Loucy (cell line): ENCODE measurements around the gene H2BK1.

Experiments
- H2AFZ ChIP-seq: fragments of 200-600 bp; sonication (generic); 2 replicates; pipeline ENCODE4 v1.6.0; 2016; ENCODE audit warnings: antibody characterized with exemption, mild to moderate bottlenecking, low read length, moderate library complexity
- H3F3A ChIP-seq: fragments of 200-600 bp; 2 replicates; pipeline ENCODE4 v1.6.0; 2016; ENCODE audit warnings: antibody characterized with exemption, low read depth, mild to moderate bottlenecking
- H3K27me3 ChIP-seq: fragments of 200-600 bp; sonication (generic); 2 replicates; pipeline ENCODE4 v1.6.1; 2014; ENCODE audit warnings: low read length, mild to moderate bottlenecking; ENCODE audit not compliant: insufficient read depth, poor library complexity, severe bottlenecking
- H3K36me3 ChIP-seq: fragments of 200-600 bp; sonication (generic); 2 replicates; pipeline ENCODE4 v1.6.1; 2016; ENCODE audit warnings: low read length; ENCODE audit not compliant: insufficient read depth
- H3K4me1 ChIP-seq: fragments of 200-600 bp; sonication (generic); 2 replicates; pipeline ENCODE4 v1.5.1; 2014; ENCODE audit warnings: low read length, mild to moderate bottlenecking; ENCODE audit not compliant: insufficient read depth, poor library complexity, severe bottlenecking
- H3K4me2 ChIP-seq: fragments of 200-600 bp; sonication (generic); 2 replicates; pipeline ENCODE4 v1.6.0; 2014; ENCODE audit warnings: antibody characterized with exemption, low read length, low read depth, mild to moderate bottlenecking; ENCODE audit not compliant: poor library complexity, severe bottlenecking
- H3K4me3 ChIP-seq: fragments of 200-600 bp; sonication (generic); 2 replicates; pipeline ENCODE4 v1.5.1; 2014; ENCODE audit warnings: low read length, mild to moderate bottlenecking, mixed read lengths; ENCODE audit not compliant: poor library complexity, severe bottlenecking
- H3K79me2 ChIP-seq: fragments of 200-600 bp; sonication (generic); 2 replicates; pipeline ENCODE4 v1.6.1; 2014; ENCODE audit warnings: low read length; ENCODE audit not compliant: insufficient read depth
- H3K9ac ChIP-seq: fragments of 200-600 bp; sonication (generic); 2 replicates; pipeline ENCODE4 v1.6.0; 2014; ENCODE audit warnings: mild to moderate bottlenecking, low read depth, low read length, moderate library complexity; ENCODE audit not compliant: poor library complexity, severe bottlenecking
- H3K9me2 ChIP-seq: fragments of 200-600 bp; sonication (generic); replicated peaks from 2 replicates; pipeline ENCODE4 v1.6.1; 2016; ENCODE audit warnings: low read depth, low read length, mixed read lengths
- H3K9me3 ChIP-seq: fragments of 200-600 bp; sonication (generic); 2 replicates; pipeline ENCODE4 v1.6.1; 2014; ENCODE audit warnings: mild to moderate bottlenecking, antibody characterized with exemption, low read length, low read depth; ENCODE audit not compliant: insufficient read depth
- H4K20me1 ChIP-seq: fragments of 200-600 bp; sonication (generic); 2 replicates; pipeline ENCODE4 v1.6.0; 2014; ENCODE audit warnings: antibody characterized with exemption, low read length, mild to moderate bottlenecking; ENCODE audit not compliant: insufficient read depth, poor library complexity, severe bottlenecking
- EZH2phosphoT487 ChIP-seq: fragments of 200-600 bp; IDR thresholded peaks from 2 replicates; pipeline ENCODE4 v1.6.1; 2018; ENCODE audit warnings: antibody characterized with exemption, mild to moderate bottlenecking, moderate library complexity, borderline replicate concordance
- TF ChIP-seq, protein P1 (sequence below): fragments of 200-600 bp; sonication (generic); conservative IDR thresholded peaks from 2 replicates; pipeline ENCODE4 v1.5.1; 2014; ENCODE audit warnings: mild to moderate bottlenecking, antibody characterized with exemption, low read length

The H2BK1 gene

DNA sequence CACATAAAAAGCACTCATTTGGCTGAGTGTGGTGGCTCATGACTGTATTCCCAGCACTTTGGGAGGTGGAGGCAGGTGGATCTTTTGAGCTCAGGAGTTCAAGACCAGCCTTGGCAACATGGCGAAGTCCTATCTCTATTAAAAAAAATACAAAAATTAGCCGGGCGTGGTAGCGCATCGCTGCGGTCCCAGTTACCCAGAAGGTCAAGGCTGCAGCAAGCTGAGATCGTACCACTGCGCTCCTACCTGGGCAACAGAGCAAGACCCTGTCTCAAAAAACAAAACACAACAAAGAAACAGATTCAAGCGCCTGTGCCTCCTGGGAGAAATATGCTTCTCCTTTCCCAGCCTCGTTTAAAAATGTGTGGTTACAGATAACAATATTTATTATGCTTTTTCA is 19.0 kb upstream of the H2BK1 start:
- Histone ChIP-seq H3K4me2 (no peak overlapping the region), H4K20me1 (peaks cover 27% of the 10 kb centered on the region), H3K4me1 (peaks cover 37% of the 10 kb centered on the region), H3K9me3 (no peaks in the 10 kb centered on the region), H2AFZ (no peak overlapping the region), H3F3A (no peaks in the 10 kb centered on the region), H3K27me3 (peaks cover 5% of the 10 kb centered on the region), H3K9ac (no peak overlapping the region), H3K9me2 (no peaks in the 10 kb centered on the region), H3K4me3 (no peak overlapping the region), H3K79me2 (peaks cover 54% of the 10 kb centered on the region), H3K36me3 (no peaks in the 10 kb centered on the region; the same call in 1 of the 2 replicates)
- TF ChIP-seq, protein P1, sequence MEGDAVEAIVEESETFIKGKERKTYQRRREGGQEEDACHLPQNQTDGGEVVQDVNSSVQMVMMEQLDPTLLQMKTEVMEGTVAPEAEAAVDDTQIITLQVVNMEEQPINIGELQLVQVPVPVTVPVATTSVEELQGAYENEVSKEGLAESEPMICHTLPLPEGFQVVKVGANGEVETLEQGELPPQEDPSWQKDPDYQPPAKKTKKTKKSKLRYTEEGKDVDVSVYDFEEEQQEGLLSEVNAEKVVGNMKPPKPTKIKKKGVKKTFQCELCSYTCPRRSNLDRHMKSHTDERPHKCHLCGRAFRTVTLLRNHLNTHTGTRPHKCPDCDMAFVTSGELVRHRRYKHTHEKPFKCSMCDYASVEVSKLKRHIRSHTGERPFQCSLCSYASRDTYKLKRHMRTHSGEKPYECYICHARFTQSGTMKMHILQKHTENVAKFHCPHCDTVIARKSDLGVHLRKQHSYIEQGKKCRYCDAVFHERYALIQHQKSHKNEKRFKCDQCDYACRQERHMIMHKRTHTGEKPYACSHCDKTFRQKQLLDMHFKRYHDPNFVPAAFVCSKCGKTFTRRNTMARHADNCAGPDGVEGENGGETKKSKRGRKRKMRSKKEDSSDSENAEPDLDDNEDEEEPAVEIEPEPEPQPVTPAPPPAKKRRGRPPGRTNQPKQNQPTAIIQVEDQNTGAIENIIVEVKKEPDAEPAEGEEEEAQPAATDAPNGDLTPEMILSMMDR = no peak
- TF ChIP-seq EZH2phosphoT487 = no peak

GRCh38 chr7:151228024-151228866 is 18.0 kb upstream of the H2BK1 start:
- TF ChIP-seq, protein P1 = no peak
- no peak for TF ChIP-seq EZH2phosphoT487
- no peak overlapping the region for H2AFZ ChIP-seq
- H3K9me2 ChIP-seq = no peaks in the 10 kb centered on the region
- H3K4me1 ChIP-seq = peaks cover 27% of the 10 kb centered on the region
- peak overlapping the region; percentile 81 for H3K4me2 ChIP-seq
- H3F3A ChIP-seq = no peaks in the 10 kb centered on the region
- no peaks in the 10 kb centered on the region for H3K9me3 ChIP-seq
- peaks cover 17% of the 10 kb centered on the region for H4K20me1 ChIP-seq
- peaks cover 5% of the 10 kb centered on the region for H3K27me3 ChIP-seq
- peaks cover 46% of the 10 kb centered on the region for H3K79me2 ChIP-seq
- peak overlapping the region; percentile 77 for H3K9ac ChIP-seq
- peak overlapping the region; percentile 85 for H3K4me3 ChIP-seq
- H3K36me3 ChIP-seq = peaks cover 6% of the 10 kb centered on the region; the same call in 1 of the 2 replicates

DNA sequence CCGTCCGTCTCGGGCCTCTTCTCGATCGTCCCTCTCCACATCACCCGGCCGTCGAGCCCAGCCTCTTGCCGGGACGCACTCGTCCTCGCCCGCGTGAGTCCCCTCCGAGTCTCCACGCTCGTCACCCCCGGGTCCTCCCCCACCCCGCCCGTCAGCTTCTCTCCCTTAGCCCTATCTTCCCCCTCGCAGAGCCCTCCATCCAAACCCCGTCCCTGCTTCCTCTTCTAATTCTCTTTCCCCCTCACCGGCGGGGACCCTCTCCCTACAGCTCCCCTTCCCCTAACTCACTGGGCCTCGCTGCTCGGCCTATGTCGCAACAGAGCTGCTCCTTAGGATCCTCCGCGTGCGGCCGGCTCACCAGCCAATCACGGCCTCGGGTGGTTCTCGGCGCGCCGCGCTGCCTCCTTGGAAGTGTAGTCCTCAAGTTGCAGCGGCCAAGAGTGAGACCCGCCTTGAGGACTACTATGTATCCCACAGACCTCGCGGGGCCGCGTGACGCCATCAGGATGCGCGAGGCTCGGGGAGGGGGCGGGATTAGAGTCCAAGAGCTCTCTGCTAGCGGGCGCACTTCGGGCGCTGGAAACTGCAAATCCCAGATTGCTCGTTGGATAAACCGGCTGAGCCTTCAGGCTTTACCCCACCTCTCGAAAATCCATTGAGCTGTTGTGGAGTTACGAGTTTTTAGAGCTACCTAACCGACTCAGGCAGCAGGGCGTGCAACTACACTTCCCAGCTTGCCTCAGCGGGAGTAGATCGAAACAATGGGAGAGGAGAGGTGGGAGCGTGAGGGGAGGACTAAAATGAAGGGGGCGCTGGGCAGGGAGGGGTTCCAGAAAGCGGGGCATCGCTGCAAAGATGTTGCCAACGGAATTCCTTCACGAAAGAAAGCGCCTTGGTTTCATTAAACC is 16.8 kb upstream of the H2BK1 start, which contains the start of gene ABCF2:
ABCF2 (minus strand) TSS at position 331 of the 908 bp plus-strand sequence. CDS start 747 bp downstream, outside the sequence.
- Histone ChIP-seq H3K27me3 (no peaks in the 10 kb centered on the region), H3K36me3 (peaks cover 16% of the 10 kb centered on the region; the same call in 1 of the 2 replicates), H3K4me1 (peaks cover 27% of the 10 kb centered on the region), H3F3A (no peaks in the 10 kb centered on the region), H3K9me2 (no peaks in the 10 kb centered on the region), H4K20me1 (peaks cover 12% of the 10 kb centered on the region), H2AFZ (peak within 1 kb of the TSS; percentile 89), H3K79me2 (peaks cover 37% of the 10 kb centered on the region), H3K9ac (peak within 1 kb of the TSS; percentile 77), H3K9me3 (no peaks in the 10 kb centered on the region), H3K4me3 (peak within 1 kb of the TSS; percentile 85), H3K4me2 (peak within 1 kb of the TSS; percentile 95)
- TF ChIP-seq EZH2phosphoT487 = no peak
- TF ChIP-seq, protein P1 = no peak
